C4-2B (cell line): Measurements from ENCODE around the gene TSPAN12.

Experiments used
- ZFX ChIP-seq: fragments of 450-650 bp; IDR thresholded peaks from 2 replicates; pipeline ENCODE4 v1.6.1; 2017
- TF ChIP-seq, protein P1 (sequence below): fragments of 450-650 bp; conservative IDR thresholded peaks from 2 replicates; pipeline ENCODE4 v1.5.1; 2017; ENCODE audit warnings: mild to moderate bottlenecking

- TF ChIP-seq, protein P1, sequence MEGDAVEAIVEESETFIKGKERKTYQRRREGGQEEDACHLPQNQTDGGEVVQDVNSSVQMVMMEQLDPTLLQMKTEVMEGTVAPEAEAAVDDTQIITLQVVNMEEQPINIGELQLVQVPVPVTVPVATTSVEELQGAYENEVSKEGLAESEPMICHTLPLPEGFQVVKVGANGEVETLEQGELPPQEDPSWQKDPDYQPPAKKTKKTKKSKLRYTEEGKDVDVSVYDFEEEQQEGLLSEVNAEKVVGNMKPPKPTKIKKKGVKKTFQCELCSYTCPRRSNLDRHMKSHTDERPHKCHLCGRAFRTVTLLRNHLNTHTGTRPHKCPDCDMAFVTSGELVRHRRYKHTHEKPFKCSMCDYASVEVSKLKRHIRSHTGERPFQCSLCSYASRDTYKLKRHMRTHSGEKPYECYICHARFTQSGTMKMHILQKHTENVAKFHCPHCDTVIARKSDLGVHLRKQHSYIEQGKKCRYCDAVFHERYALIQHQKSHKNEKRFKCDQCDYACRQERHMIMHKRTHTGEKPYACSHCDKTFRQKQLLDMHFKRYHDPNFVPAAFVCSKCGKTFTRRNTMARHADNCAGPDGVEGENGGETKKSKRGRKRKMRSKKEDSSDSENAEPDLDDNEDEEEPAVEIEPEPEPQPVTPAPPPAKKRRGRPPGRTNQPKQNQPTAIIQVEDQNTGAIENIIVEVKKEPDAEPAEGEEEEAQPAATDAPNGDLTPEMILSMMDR = no peak
- TF ChIP-seq ZFX = no peak
These were observed 119.1 kb downstream of the TSPAN12 start for GRCh38 chr7:120738816-120739215.
